ENCODE results near the gene SFTPA2.
"Not testable (repeated sequence)": the region's sequence is repeated elsewhere in the genome, so short reads cannot be mapped to it uniquely, and the experiment has no call there.

DNA sequence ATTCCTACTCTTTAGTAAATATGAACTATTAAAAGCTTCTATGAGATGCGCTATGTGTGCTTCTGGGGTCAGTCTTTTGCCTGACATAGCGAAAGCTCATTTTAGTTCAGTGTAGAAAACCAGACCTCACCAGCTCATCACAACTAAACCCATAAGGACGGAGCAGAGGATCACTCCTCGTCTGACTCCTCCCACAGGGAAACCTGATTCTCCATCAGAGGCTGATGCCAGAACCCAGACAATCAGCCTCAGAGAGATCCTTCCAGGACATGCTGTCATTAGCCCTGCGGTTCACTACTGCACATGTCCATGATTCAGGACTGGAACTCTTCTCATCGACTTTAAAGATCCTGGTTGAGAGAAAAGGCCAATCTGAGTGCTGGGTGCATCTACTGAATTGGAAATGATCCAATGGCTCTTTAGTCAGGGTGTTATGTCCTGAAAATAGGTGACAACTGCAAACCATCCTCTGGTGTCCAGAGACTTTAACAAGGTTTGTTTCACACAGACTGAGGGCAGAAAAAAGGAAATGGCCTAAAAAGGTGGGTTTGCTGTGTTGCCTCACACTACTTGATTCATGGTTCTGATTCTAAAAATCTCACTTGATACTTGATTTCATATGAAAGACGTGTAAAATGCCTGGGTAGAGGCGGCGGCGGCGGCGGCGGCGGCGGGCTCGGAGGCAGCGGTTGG lies 48.2 kb downstream of the SFTPA2 start, which contains the start of gene EIF5AL1:
- TF ChIP-seq, protein P1, sequence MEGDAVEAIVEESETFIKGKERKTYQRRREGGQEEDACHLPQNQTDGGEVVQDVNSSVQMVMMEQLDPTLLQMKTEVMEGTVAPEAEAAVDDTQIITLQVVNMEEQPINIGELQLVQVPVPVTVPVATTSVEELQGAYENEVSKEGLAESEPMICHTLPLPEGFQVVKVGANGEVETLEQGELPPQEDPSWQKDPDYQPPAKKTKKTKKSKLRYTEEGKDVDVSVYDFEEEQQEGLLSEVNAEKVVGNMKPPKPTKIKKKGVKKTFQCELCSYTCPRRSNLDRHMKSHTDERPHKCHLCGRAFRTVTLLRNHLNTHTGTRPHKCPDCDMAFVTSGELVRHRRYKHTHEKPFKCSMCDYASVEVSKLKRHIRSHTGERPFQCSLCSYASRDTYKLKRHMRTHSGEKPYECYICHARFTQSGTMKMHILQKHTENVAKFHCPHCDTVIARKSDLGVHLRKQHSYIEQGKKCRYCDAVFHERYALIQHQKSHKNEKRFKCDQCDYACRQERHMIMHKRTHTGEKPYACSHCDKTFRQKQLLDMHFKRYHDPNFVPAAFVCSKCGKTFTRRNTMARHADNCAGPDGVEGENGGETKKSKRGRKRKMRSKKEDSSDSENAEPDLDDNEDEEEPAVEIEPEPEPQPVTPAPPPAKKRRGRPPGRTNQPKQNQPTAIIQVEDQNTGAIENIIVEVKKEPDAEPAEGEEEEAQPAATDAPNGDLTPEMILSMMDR (IDR thresholded peaks at IDR 0.05; ENCODE audit: poor library complexity) = not testable (repeated sequence)
- TF ChIP-seq EZH2 (IDR thresholded peaks at IDR 0.05; ENCODE audit: borderline replicate concordance) = not testable (repeated sequence)

Measured in hepatocyte (in vitro differentiated cells).